Fibroblast of lung (primary cell): ENCODE data around the gene RASSF8. TPM values are rescaled to one million over a fixed set of nuclear protein-coding genes. Genes with fewer than 3 reads are reported as not detected.

ENCODE experiments used
- DNase-seq, 2 donors: peaks; one replicate each; pipeline versions ENCODE4 v3.0.0 to v3.0.0-alpha.2; 2010; ENCODE audit warnings: low read depth in 2 of 2
- H2AFZ ChIP-seq: 2 replicates; pipeline ENCODE4 v1.5.1; 2012; ENCODE audit warnings: low read length, control low read depth, inconsistent platforms
- H3K27ac ChIP-seq: 2 replicates; pipeline ENCODE4 v1.5.1; 2011; ENCODE audit warnings: low read length, control low read depth; ENCODE audit not compliant: insufficient read depth
- H3K27me3 ChIP-seq: 2 replicates; pipeline ENCODE4 v1.5.1; 2011; ENCODE audit warnings: mild to moderate bottlenecking, low read length; ENCODE audit not compliant: control insufficient read depth, insufficient read depth
- H3K36me3 ChIP-seq: 2 replicates; pipeline ENCODE4 v1.5.1; 2011; ENCODE audit warnings: low read length; ENCODE audit not compliant: control insufficient read depth, insufficient read depth
- H3K4me1 ChIP-seq: 2 replicates; pipeline ENCODE4 v1.5.1; 2011; ENCODE audit warnings: low read length; ENCODE audit not compliant: control insufficient read depth, insufficient read depth; ENCODE audit errors: extremely low read depth
- H3K4me2 ChIP-seq: 2 replicates; pipeline ENCODE4 v1.5.1; 2011; ENCODE audit warnings: low read length, control low read depth; ENCODE audit not compliant: insufficient read depth; ENCODE audit errors: extremely low read depth
- H3K4me3 ChIP-seq, 4 experiments: fragments of 200-600 bp in 1 of 4; sonication (generic) in 1 of 4; replicated peaks in 1 of 4; 2 replicates each; pipeline ENCODE4 v1.5.1; 2011 to 2016; ENCODE audit warnings: low read length in 4 of 4, low read depth in 3 of 4, mild to moderate bottlenecking in 3 of 4, control low read depth in 2 of 4, inconsistent platforms in 1 of 4, mixed read lengths in 1 of 4; ENCODE audit not compliant: insufficient read depth in 1 of 4; ENCODE audit errors: control extremely low read depth in 1 of 4
- H3K79me2 ChIP-seq: 2 replicates; pipeline ENCODE4 v1.5.1; 2012; ENCODE audit warnings: mild to moderate bottlenecking, low read length, inconsistent platforms; ENCODE audit not compliant: control insufficient read depth, insufficient read depth
- H3K9ac ChIP-seq: 2 replicates; pipeline ENCODE4 v1.5.1; 2011; ENCODE audit warnings: mild to moderate bottlenecking, low read length, control low read depth; ENCODE audit not compliant: insufficient read depth
- H3K9me3 ChIP-seq: 2 replicates; pipeline ENCODE4 v1.5.1; 2012; ENCODE audit warnings: low read depth, low read length; ENCODE audit not compliant: control insufficient read depth, insufficient read depth
- H4K20me1 ChIP-seq: 2 replicates; pipeline ENCODE4 v1.5.1; 2011; ENCODE audit warnings: low read length; ENCODE audit not compliant: control insufficient read depth, insufficient read depth; ENCODE audit errors: extremely low read depth
- CTCF ChIP-seq, 2 donors: IDR thresholded peaks in 1 of 2; conservative IDR thresholded peaks in 1 of 2; 1 replicate in 1 of 2; 2 replicates in 1 of 2; pipeline ENCODE4 v1.5.1; 2011 to 2012; ENCODE audit warnings: low read length in 2 of 2, control low read depth in 1 of 2, inconsistent platforms in 1 of 2, low read depth in 1 of 2, mild to moderate bottlenecking in 1 of 2
- EZH2 ChIP-seq: IDR thresholded peaks from 2 replicates; pipeline ENCODE4 v1.5.1; 2012; ENCODE audit warnings: low read length, control low read depth, mild to moderate bottlenecking; ENCODE audit errors: missing control alignments
- polyA plus RNA-seq, 2 donors: library from polyadenylated mRNA; depleted of rRNA in 1 of 2; stranded (reverse) in 1 of 2; unstranded in 1 of 2; fragments of >200 nt; gene quantifications; 2 replicates each; pipeline ENCODE4 v1.2.1, GENCODE V29; 2011 to 2012; ENCODE audit warnings: missing spikeins in 1 of 2
- total RNA-seq: library from RNA; depleted of rRNA; stranded (reverse); fragments of >200 nt; gene quantifications from 2 replicates; pipeline ENCODE4 v1.2.1, GENCODE V29; 2014

The RASSF8 gene
- total and polyA plus RNA-seq, 2 donors (not counting 1 experiment from before 2014, with no cell fraction given) = 28.8 to 52.8 TPM

GRCh38 chr12:25986180-25986579 lies 27.7 kb downstream of the RASSF8 start:
- Histone ChIP-seq H4K20me1 (no peaks in the 10 kb centered on the region), H3K79me2 (peaks cover 64% of the 10 kb centered on the region)

GRCh38 chr12:25988505-25988904 lies 30.0 kb downstream of the RASSF8 start:
- H3K9me3 ChIP-seq = no peaks in the 10 kb centered on the region
- DNase-seq = no peak
- no peak overlapping the region for H3K4me2 ChIP-seq
- no peak overlapping the region for H3K27ac ChIP-seq
- H3K27me3 ChIP-seq = no peaks in the 10 kb centered on the region
- H3K79me2 ChIP-seq = peaks cover 73% of the 10 kb centered on the region
- H2AFZ ChIP-seq = no peak overlapping the region
- H3K4me1 ChIP-seq = no peaks in the 10 kb centered on the region
- H4K20me1 ChIP-seq = no peaks in the 10 kb centered on the region
- no peak overlapping the region for H3K9ac ChIP-seq
- no peaks in the 10 kb centered on the region for H3K36me3 ChIP-seq
- no peak for TF ChIP-seq CTCF (conservative IDR thresholded peaks at IDR 0.05 in 1 of 2, IDR thresholded peaks at IDR 0.05 in 1 of 2; ENCODE audit: low read depth in 1 of 2, low read length in 2 of 2)
- no peak for TF ChIP-seq EZH2
- H3K4me3 ChIP-seq = no peak overlapping the region

More at GRCh38 chr12:25986180-25986579, 27.7 kb downstream of the RASSF8 start:
- H3K36me3 ChIP-seq = no peaks in the 10 kb centered on the region
- DNase-seq = no peak
- no peaks in the 10 kb centered on the region for H3K4me1 ChIP-seq
- TF ChIP-seq EZH2 (no peak), CTCF (conservative IDR thresholded peaks at IDR 0.05 in 1 of 2, IDR thresholded peaks at IDR 0.05 in 1 of 2; ENCODE audit: low read depth in 1 of 2, low read length in 2 of 2) (no peak)
- no peak overlapping the region for H3K4me2 ChIP-seq
- no peak overlapping the region for H3K9ac ChIP-seq
- no peak overlapping the region for H3K4me3 ChIP-seq
- H2AFZ ChIP-seq = no peak overlapping the region
- no peaks in the 10 kb centered on the region for H3K27me3 ChIP-seq
- H3K27ac ChIP-seq = no peak overlapping the region
- H3K9me3 ChIP-seq = no peaks in the 10 kb centered on the region

GRCh38 chr12:25990495-25990894 lies 32.0 kb downstream of the RASSF8 start:
- peaks cover 60% of the 10 kb centered on the region for H3K79me2 ChIP-seq
- TF ChIP-seq EZH2 = no peak
- no peak for TF ChIP-seq CTCF (conservative IDR thresholded peaks at IDR 0.05 in 1 of 2, IDR thresholded peaks at IDR 0.05 in 1 of 2; ENCODE audit: low read depth in 1 of 2, low read length in 2 of 2)
- H3K4me2 ChIP-seq = no peak overlapping the region
- no peak for DNase-seq
- no peak overlapping the region for H3K27ac ChIP-seq
- no peak overlapping the region for H3K4me3 ChIP-seq
- H4K20me1 ChIP-seq = no peaks in the 10 kb centered on the region
- no peaks in the 10 kb centered on the region for H3K9me3 ChIP-seq
- no peaks in the 10 kb centered on the region for H3K27me3 ChIP-seq
- no peak overlapping the region for H2AFZ ChIP-seq
- no peak overlapping the region for H3K9ac ChIP-seq
- peaks cover 5% of the 10 kb centered on the region for H3K4me1 ChIP-seq
- H3K36me3 ChIP-seq = no peaks in the 10 kb centered on the region
